HL-60 (cell line): ENCODE data around the gene LRRN4CL.
A peak's percentile ranks its signal among the peaks of the same experiment; 100 is the strongest.

Experiments used
- GABPA ChIP-seq: IDR thresholded peaks from 2 replicates; pipeline ENCODE4 v1.6.1; 2012; ENCODE audit warnings: low read depth
- POLR2AphosphoS5 ChIP-seq: IDR thresholded peaks from 2 replicates; pipeline ENCODE4 v1.6.1; 2012; ENCODE audit warnings: low read depth
- SPI1 ChIP-seq: IDR thresholded peaks from 2 replicates; pipeline ENCODE4 v1.6.1; 2012; ENCODE audit warnings: low read depth, mild to moderate bottlenecking, borderline replicate concordance
- TF ChIP-seq, protein P1 (sequence below): IDR thresholded peaks from one replicate; pipeline ENCODE4 v1.5.1; 2011; ENCODE audit warnings: low read length, control low read depth, inconsistent platforms; ENCODE audit not compliant: insufficient read depth
- TF ChIP-seq, protein P2 (sequence below): IDR thresholded peaks from 2 replicates; pipeline ENCODE4 v1.6.1; 2012; ENCODE audit warnings: low read depth; ENCODE audit not compliant: insufficient replicate concordance

DNA sequence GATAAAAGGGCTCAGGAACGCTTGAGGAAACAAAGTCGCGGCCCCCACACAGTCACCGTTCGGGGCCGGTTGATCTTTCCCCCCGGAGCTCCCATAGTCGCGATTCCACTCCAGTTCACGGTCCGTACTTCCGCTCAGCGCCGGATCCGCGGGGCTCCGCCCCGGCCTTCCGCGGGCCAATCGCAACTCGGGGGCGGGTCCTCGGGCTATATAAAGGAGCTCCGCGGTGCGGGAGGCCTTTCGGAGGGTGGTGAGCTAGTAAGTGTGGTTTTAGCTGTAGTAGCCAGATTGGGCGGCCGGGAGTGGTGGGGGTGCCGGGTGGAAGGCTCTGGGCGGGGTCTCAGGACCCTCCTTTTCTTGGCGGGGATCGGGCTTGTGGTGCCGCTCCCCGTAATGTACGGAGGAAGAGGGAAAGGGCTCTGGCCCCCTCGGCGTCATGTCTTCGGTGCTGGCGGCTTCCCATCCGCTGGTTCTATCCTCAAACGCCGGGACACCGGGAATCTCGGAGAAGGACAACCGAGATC lies 24.2 kb downstream of the LRRN4CL start, which contains the start of the genes C11orf98 and CSKMT:
- TF ChIP-seq, protein P1, sequence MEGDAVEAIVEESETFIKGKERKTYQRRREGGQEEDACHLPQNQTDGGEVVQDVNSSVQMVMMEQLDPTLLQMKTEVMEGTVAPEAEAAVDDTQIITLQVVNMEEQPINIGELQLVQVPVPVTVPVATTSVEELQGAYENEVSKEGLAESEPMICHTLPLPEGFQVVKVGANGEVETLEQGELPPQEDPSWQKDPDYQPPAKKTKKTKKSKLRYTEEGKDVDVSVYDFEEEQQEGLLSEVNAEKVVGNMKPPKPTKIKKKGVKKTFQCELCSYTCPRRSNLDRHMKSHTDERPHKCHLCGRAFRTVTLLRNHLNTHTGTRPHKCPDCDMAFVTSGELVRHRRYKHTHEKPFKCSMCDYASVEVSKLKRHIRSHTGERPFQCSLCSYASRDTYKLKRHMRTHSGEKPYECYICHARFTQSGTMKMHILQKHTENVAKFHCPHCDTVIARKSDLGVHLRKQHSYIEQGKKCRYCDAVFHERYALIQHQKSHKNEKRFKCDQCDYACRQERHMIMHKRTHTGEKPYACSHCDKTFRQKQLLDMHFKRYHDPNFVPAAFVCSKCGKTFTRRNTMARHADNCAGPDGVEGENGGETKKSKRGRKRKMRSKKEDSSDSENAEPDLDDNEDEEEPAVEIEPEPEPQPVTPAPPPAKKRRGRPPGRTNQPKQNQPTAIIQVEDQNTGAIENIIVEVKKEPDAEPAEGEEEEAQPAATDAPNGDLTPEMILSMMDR, result no peak
- TF ChIP-seq, protein P2, sequence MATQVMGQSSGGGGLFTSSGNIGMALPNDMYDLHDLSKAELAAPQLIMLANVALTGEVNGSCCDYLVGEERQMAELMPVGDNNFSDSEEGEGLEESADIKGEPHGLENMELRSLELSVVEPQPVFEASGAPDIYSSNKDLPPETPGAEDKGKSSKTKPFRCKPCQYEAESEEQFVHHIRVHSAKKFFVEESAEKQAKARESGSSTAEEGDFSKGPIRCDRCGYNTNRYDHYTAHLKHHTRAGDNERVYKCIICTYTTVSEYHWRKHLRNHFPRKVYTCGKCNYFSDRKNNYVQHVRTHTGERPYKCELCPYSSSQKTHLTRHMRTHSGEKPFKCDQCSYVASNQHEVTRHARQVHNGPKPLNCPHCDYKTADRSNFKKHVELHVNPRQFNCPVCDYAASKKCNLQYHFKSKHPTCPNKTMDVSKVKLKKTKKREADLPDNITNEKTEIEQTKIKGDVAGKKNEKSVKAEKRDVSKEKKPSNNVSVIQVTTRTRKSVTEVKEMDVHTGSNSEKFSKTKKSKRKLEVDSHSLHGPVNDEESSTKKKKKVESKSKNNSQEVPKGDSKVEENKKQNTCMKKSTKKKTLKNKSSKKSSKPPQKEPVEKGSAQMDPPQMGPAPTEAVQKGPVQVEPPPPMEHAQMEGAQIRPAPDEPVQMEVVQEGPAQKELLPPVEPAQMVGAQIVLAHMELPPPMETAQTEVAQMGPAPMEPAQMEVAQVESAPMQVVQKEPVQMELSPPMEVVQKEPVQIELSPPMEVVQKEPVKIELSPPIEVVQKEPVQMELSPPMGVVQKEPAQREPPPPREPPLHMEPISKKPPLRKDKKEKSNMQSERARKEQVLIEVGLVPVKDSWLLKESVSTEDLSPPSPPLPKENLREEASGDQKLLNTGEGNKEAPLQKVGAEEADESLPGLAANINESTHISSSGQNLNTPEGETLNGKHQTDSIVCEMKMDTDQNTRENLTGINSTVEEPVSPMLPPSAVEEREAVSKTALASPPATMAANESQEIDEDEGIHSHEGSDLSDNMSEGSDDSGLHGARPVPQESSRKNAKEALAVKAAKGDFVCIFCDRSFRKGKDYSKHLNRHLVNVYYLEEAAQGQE, result peak; percentile 77
- TF ChIP-seq POLR2AphosphoS5 (peak; percentile 99), GABPA (peak; percentile 64; the same call in 1 of the 2 replicates), SPI1 (peak; percentile 58; the same call in 1 of the 2 replicates)
